IMR-90 (cell line): ENCODE data around the gene AXDND1. TPM values are rescaled to one million over a fixed set of nuclear protein-coding genes. Genes with fewer than 3 reads are reported as not detected.

Source experiments
- ATAC-seq: fragments of 200-7000 bp; cut with Tn5 transposase; 2 replicates; pipeline ENCODE4 v1.9.1; 2020; ENCODE audit warnings: low read depth, mild to moderate bottlenecking, moderate library complexity
- BruUV-seq: library from RNA; stranded (reverse); fragments of 400-500 nt; replicated peaks from 2 replicates; lab custom pipeline; 2021; lab: Mats Ljungman, UMichigan
- CTCF ChIA-PET: fragments of 300-600 bp; formaldehyde crosslinking; extraction: SDS; loops from one replicate; lab custom pipeline; 2021; ENCODE audit warnings: antibody characterized with exemption; lab: Yijun Ruan, JAX
- POLR2A ChIA-PET: fragments of 300-600 bp; sonication (Branson Sonifier 250); formaldehyde crosslinking; loops from one replicate; lab custom pipeline; 2022; ENCODE audit warnings: antibody characterized with exemption; ENCODE audit not compliant: unreplicated experiment; lab: Charles Lee
- DNase-seq: peaks from one replicate; pipeline ENCODE4 v3.0.0; 2013
- H2AFZ ChIP-seq: replicated peaks from 2 replicates; pipeline ENCODE3; 2013; ENCODE audit warnings: low read length, mild to moderate bottlenecking; ENCODE audit not compliant: poor library complexity
- H2AK5ac ChIP-seq: 2 replicates; pipeline ENCODE4 v1.6.1; 2013; ENCODE audit warnings: low read depth, low read length, inconsistent platforms
- H2AK9ac ChIP-seq: replicated peaks from 2 replicates; pipeline ENCODE3; 2013; ENCODE audit warnings: mild to moderate bottlenecking, low read depth, low read length, moderate library complexity; ENCODE audit not compliant: poor library complexity
- H2BK120ac ChIP-seq: 2 replicates; pipeline ENCODE4 v1.6.1; 2013; ENCODE audit warnings: low read depth, low read length, inconsistent platforms
- H2BK15ac ChIP-seq: 3 replicates; pipeline ENCODE4 v1.6.1; 2013; ENCODE audit warnings: low read depth, low read length, inconsistent platforms
- H2BK20ac ChIP-seq: 2 replicates; pipeline ENCODE4 v1.6.1; 2013; ENCODE audit warnings: low read depth, mild to moderate bottlenecking, inconsistent platforms, low read length, moderate library complexity
- H2BK5ac ChIP-seq: 2 replicates; pipeline ENCODE4 v1.6.1; 2013; ENCODE audit warnings: mild to moderate bottlenecking, low read depth, low read length, inconsistent platforms; ENCODE audit not compliant: poor library complexity, severe bottlenecking
- H3K14ac ChIP-seq: replicated peaks from 2 replicates; pipeline ENCODE4 v1.6.1; 2013; ENCODE audit warnings: low read depth, low read length, inconsistent platforms
- H3K18ac ChIP-seq: 2 replicates; pipeline ENCODE4 v1.6.1; 2013; ENCODE audit warnings: low read depth, low read length, control low read depth
- H3K23ac ChIP-seq: 2 replicates; pipeline ENCODE4 v1.6.1; 2013; ENCODE audit warnings: low read depth, low read length, inconsistent platforms
- H3K27ac ChIP-seq: 2 replicates; pipeline ENCODE4 v1.5.1; 2013; ENCODE audit warnings: mild to moderate bottlenecking, control low read depth, low read length; ENCODE audit not compliant: insufficient read depth
- H3K27me3 ChIP-seq: 2 replicates; pipeline ENCODE4 v1.6.1; 2013; ENCODE audit warnings: low read length; ENCODE audit not compliant: control insufficient read depth, insufficient read depth
- H3K36me3 ChIP-seq: 2 replicates; pipeline ENCODE4 v1.6.1; 2013; ENCODE audit warnings: low read length, mixed read lengths; ENCODE audit not compliant: control insufficient read depth, insufficient read depth
- H3K4ac ChIP-seq: 2 replicates; pipeline ENCODE4 v1.6.1; 2013; ENCODE audit warnings: low read depth, low read length, inconsistent platforms
- H3K4me1 ChIP-seq: 2 replicates; pipeline ENCODE4 v1.6.1; 2013; ENCODE audit warnings: low read length, mixed read lengths; ENCODE audit not compliant: control insufficient read depth, insufficient read depth
- H3K4me2 ChIP-seq: 2 replicates; pipeline ENCODE4 v1.6.1; 2013; ENCODE audit warnings: low read depth, mild to moderate bottlenecking, control low read depth, low read length, moderate library complexity
- H3K4me3 ChIP-seq: 2 replicates; pipeline ENCODE4 v1.5.1; 2013; ENCODE audit warnings: low read depth, mild to moderate bottlenecking, control low read depth, low read length, moderate library complexity; ENCODE audit not compliant: insufficient read depth
- H3K56ac ChIP-seq: 2 replicates; pipeline ENCODE4 v1.6.1; 2013; ENCODE audit warnings: low read length, inconsistent platforms; ENCODE audit not compliant: insufficient read depth; ENCODE audit errors: extremely low read depth
- H3K79me1 ChIP-seq, 2 experiments: 2 replicates each; pipeline ENCODE4 v1.6.1; 2013; ENCODE audit warnings: low read length in 2 of 2, inconsistent platforms in 1 of 2, low read depth in 1 of 2
- H3K9ac ChIP-seq: 2 replicates; pipeline ENCODE4 v1.6.1; 2013; ENCODE audit warnings: low read depth, low read length, control low read depth
- H3K9me1 ChIP-seq: 2 replicates; pipeline ENCODE4 v1.6.1; 2013; ENCODE audit warnings: low read length, inconsistent platforms; ENCODE audit not compliant: insufficient read depth
- H3K9me3 ChIP-seq: 2 replicates; pipeline ENCODE4 v1.6.1; 2013; ENCODE audit warnings: low read length; ENCODE audit not compliant: control insufficient read depth, insufficient read depth
- H4K20me1 ChIP-seq: 2 replicates; pipeline ENCODE4 v1.6.1; 2013; ENCODE audit warnings: low read length, inconsistent platforms; ENCODE audit not compliant: insufficient read depth
- H4K5ac ChIP-seq: 2 replicates; pipeline ENCODE4 v1.6.1; 2013; ENCODE audit warnings: mild to moderate bottlenecking, low read depth, low read length, control low read depth
- H4K8ac ChIP-seq, 2 experiments: 2 replicates each; pipeline ENCODE4 v1.6.1; 2013; ENCODE audit warnings: low read depth in 2 of 2, low read length in 2 of 2, control low read depth in 1 of 2, inconsistent platforms in 1 of 2
- H4K91ac ChIP-seq: 2 replicates; pipeline ENCODE4 v1.6.1; 2013; ENCODE audit warnings: low read depth, low read length, inconsistent platforms; ENCODE audit not compliant: insufficient read depth
- CEBPB ChIP-seq: IDR thresholded peaks from 2 replicates; pipeline ENCODE4 v1.6.1; 2012; ENCODE audit warnings: low read depth, low read length, improper control_type of control experiment
- CHD1 ChIP-seq: IDR thresholded peaks from 2 replicates; pipeline ENCODE4 v1.6.1; 2012; ENCODE audit warnings: low read depth, low read length, improper control_type of control experiment
- NFE2L2 ChIP-seq: fragments of 150-350 bp; IDR thresholded peaks from 2 replicates; pipeline ENCODE4 v1.6.1; 2016; ENCODE audit warnings: low read depth, mild to moderate bottlenecking, low read length
- RCOR1 ChIP-seq: IDR thresholded peaks from 2 replicates; pipeline ENCODE4 v1.6.1; 2012; ENCODE audit warnings: mild to moderate bottlenecking, low read length, improper control_type of control experiment; ENCODE audit not compliant: insufficient replicate concordance
- RFX5 ChIP-seq: IDR thresholded peaks from 2 replicates; pipeline ENCODE4 v1.8.0; 2012; ENCODE audit warnings: low read depth, mild to moderate bottlenecking, low read length, moderate library complexity
- SMC3 ChIP-seq: fragments of 150-350 bp; IDR thresholded peaks from 2 replicates; pipeline ENCODE4 v1.6.1; 2016; ENCODE audit warnings: low read depth, mild to moderate bottlenecking, antibody characterized with exemption, low read length, moderate library complexity
- WGBS, 2 experiments: methylation state at CpG; one replicate each; pipeline versions ENCODE4 v1.1.5 to v1.1.7; 2013; ENCODE audit warnings: missing lambda C conversion rate in 2 of 2; ENCODE audit not compliant: insufficient read length in 1 of 2; ENCODE audit errors: extremely low coverage in 2 of 2; 5-methylcytosine and 5-hydroxymethylcytosine counted together
- dilution Hi-C: fragments of 300-500 bp; cut with HindIII; formaldehyde crosslinking; loops from one replicate; pipeline ENCODE4 v1.14.3; 2018; ENCODE audit warnings: low sequenced_read_pairs; ENCODE audit not compliant: unreplicated experiment
- in situ Hi-C: fragments of 300-500 bp; cut with MboI; formaldehyde crosslinking; loops from 3 replicates; pipeline ENCODE4 v1.14.3; 2019; ENCODE audit warnings: low sequenced_read_pairs, inconsistent platforms, mixed read lengths
- intact Hi-C: fragments of 100-400 bp; cut with micrococcal nuclease; formaldehyde crosslinking; loops from 2 replicates; pipeline ENCODE4 v1.10.0; 2022
- polyA plus RNA-seq, 3 experiments: library from polyadenylated mRNA; depleted of rRNA; stranded (reverse); fragments of >200 nt; gene quantifications; 2 replicates each; pipeline ENCODE4 v1.2.3, GENCODE V29; 2012; ENCODE audit warnings: low replicate concordance in 1 of 3
- total RNA-seq: library from RNA; depleted of rRNA; stranded (reverse); fragments of >200 nt; gene quantifications from 2 replicates; pipeline ENCODE4 v1.2.3, GENCODE V29; 2012

The AXDND1 gene
- total and polyA plus RNA-seq, 2 of the 4 experiments (the other 2 are of a cell fraction): not detected

GRCh38 chr1:179575497-179576314 lies 209.9 kb downstream of the AXDND1 start, which contains the start of gene NPHS2 (continued):
- no peak for TF ChIP-seq RCOR1

- Histone ChIP-seq H3K36me3 (no peaks in the 10 kb centered on the region), H3K4ac (no peak overlapping the region), H3K56ac (no peak overlapping the region), H3K4me2 (no peak overlapping the region), H3K4me1 (no peaks in the 10 kb centered on the region), H3K4me3 (no peak overlapping the region), H3K27ac (no peak overlapping the region), H2BK5ac (no peak overlapping the region), H2AK5ac (no peak overlapping the region), H3K79me1 (no peaks in the 10 kb centered on the region), H3K27me3 (peaks cover 29% of the 10 kb centered on the region), H2BK15ac (no peak overlapping the region), H4K8ac (no peak overlapping the region), H3K9me1 (no peaks in the 10 kb centered on the region), H4K5ac (no peak overlapping the region), H2BK20ac (no peak overlapping the region), H3K14ac (no peak overlapping the region), H2AK9ac (no peak overlapping the region), H3K18ac (no peak overlapping the region), H3K9me3 (no peaks in the 10 kb centered on the region), H4K20me1 (no peaks in the 10 kb centered on the region), H3K9ac (no peak overlapping the region), H3K23ac (no peak overlapping the region), H2BK120ac (no peak overlapping the region), H4K91ac (no peak overlapping the region), H2AFZ (no peak overlapping the region)
- dilution Hi-C loops (no loop called here), in situ Hi-C loops (loop anchor here (25.0 kb wide), 1 partner anchor 314 kb away; no protein-coding TSS in a partner anchor), intact Hi-C loops (no loop called here)
- ATAC-seq (no peak), DNase-seq (no peak)
- CTCF ChIA-PET: no interaction called here
- BruUV-seq: no TSS peak
- POLR2A ChIA-PET: no interaction called here
- TF ChIP-seq CEBPB (peak; percentile 50; the same call in 1 of the 2 replicates), NFE2L2 (no peak), RCOR1 (no peak), RFX5 (no peak), SMC3 (no peak), CHD1 (no peak)
- WGBS, 2 experiments: 17% methylated on average over 1 of the region's 5 CpGs; no CpG with 5 or more reads in 1 of the 2 experiments
Measured at GRCh38 chr1:179576509-179576908, 210.7 kb downstream of the AXDND1 start.
